Suprapubic skin (tissue), 4 donors: ENCODE data around the gene BEX1. TPM values are rescaled to one million over a fixed set of nuclear protein-coding genes. Genes with fewer than 3 reads are reported as not detected.

Experiments
- DNase-seq, 2 donors: peaks; one replicate each; pipeline ENCODE4 v3.0.0-alpha.2; 2019; ENCODE audit warnings: low spot score in 2 of 2
- H3K27ac ChIP-seq: fragments of 200-600 bp; sonication (generic); one replicate; pipeline ENCODE4 v1.5.1; 2019
- H3K27me3 ChIP-seq: fragments of 200-600 bp; sonication (generic); one replicate; pipeline ENCODE4 v1.5.1; 2019
- H3K36me3 ChIP-seq: fragments of 200-600 bp; sonication (generic); one replicate; pipeline ENCODE4 v1.5.1; 2019
- H3K4me1 ChIP-seq: fragments of 200-600 bp; sonication (generic); one replicate; pipeline ENCODE4 v1.5.1; 2019
- H3K4me3 ChIP-seq: fragments of 200-600 bp; sonication (generic); one replicate; pipeline ENCODE4 v1.5.1; 2019; ENCODE audit warnings: mild to moderate bottlenecking
- H3K9me3 ChIP-seq: fragments of 200-600 bp; sonication (generic); one replicate; pipeline ENCODE4 v1.5.1; 2019
- EP300 ChIP-seq: sonication (generic); formaldehyde crosslinking; IDR thresholded peaks from one replicate; pipeline ENCODE4 v1.6.1; 2017; ENCODE audit warnings: antibody characterized with exemption
- POLR2A ChIP-seq, 2 donors: fragments of 450-650 bp; IDR thresholded peaks; one replicate each; pipeline ENCODE4 v1.6.1; 2017; ENCODE audit warnings: antibody characterized with exemption in 2 of 2, mild to moderate bottlenecking in 2 of 2, moderate library complexity in 2 of 2
- POLR2AphosphoS5 ChIP-seq, 3 donors: sonication (generic); formaldehyde crosslinking; IDR thresholded peaks; one replicate each; pipeline ENCODE4 v1.6.1; 2017; ENCODE audit warnings: antibody characterized with exemption in 3 of 3
- WGBS: methylation state at CpG from one replicate; pipeline ENCODE4 v1.1.5; 2018; 5-methylcytosine and 5-hydroxymethylcytosine counted together
- total RNA-seq, 4 donors: library from RNA; depleted of rRNA; stranded (reverse); fragments of >200 nt; gene quantifications; one replicate each; pipeline ENCODE4 v1.1.0, GENCODE V29; 2016
- TF ChIP-seq, protein P1 (sequence below), 2 donors: fragments of 200-600 bp in 1 of 2; fragments of 450-650 bp in 1 of 2; sonication (generic) in 1 of 2; IDR thresholded peaks; one replicate each; pipeline ENCODE4 v1.5.1; 2016 to 2019; ENCODE audit warnings: antibody characterized with exemption in 2 of 2, mild to moderate bottlenecking in 1 of 2, moderate library complexity in 1 of 2

Gene BEX1
- total RNA-seq, 4 donors from 2014 or later = 2.0 to 2.1 TPM; not detected in 2

DNA sequence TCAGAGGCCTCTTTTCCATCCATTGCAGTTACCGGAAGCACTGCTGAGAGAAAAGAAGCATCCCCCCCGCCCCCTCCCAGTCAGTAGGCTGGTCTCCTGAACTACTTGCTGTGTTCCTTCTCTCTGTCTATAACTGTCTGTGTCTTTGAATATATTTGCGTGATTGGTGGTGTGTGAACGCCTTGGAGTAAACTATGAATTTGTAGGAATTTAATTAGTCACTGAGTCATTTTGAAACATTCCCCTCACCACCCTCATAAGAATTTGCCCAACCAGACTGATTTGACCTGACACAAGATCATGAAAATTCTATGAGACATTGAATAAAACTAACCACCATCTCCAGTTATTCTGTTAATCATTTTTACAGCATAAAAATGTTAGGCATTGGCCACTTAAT is 35.7 kb upstream of the BEX1 start:
- no peak for DNase-seq
- no peaks in the 10 kb centered on the region for H3K4me1 ChIP-seq
- no peaks in the 10 kb centered on the region for H3K36me3 ChIP-seq
- no peak overlapping the region for H3K27ac ChIP-seq
- TF ChIP-seq, protein P1, sequence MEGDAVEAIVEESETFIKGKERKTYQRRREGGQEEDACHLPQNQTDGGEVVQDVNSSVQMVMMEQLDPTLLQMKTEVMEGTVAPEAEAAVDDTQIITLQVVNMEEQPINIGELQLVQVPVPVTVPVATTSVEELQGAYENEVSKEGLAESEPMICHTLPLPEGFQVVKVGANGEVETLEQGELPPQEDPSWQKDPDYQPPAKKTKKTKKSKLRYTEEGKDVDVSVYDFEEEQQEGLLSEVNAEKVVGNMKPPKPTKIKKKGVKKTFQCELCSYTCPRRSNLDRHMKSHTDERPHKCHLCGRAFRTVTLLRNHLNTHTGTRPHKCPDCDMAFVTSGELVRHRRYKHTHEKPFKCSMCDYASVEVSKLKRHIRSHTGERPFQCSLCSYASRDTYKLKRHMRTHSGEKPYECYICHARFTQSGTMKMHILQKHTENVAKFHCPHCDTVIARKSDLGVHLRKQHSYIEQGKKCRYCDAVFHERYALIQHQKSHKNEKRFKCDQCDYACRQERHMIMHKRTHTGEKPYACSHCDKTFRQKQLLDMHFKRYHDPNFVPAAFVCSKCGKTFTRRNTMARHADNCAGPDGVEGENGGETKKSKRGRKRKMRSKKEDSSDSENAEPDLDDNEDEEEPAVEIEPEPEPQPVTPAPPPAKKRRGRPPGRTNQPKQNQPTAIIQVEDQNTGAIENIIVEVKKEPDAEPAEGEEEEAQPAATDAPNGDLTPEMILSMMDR (IDR thresholded peaks at IDR 0.05) = no peak
- TF ChIP-seq POLR2AphosphoS5 (IDR thresholded peaks at IDR 0.05) = no peak
- TF ChIP-seq POLR2A (IDR thresholded peaks at IDR 0.05) = no peak
- TF ChIP-seq EP300 = no peak
- 66% methylated on average over 4 of the region's 4 CpGs for WGBS
- no peaks in the 10 kb centered on the region for H3K9me3 ChIP-seq
- no peaks in the 10 kb centered on the region for H3K27me3 ChIP-seq
- H3K4me3 ChIP-seq = no peak overlapping the region

GRCh38 chrX:103098488-103098887 is 34.5 kb upstream of the BEX1 start:
- Histone ChIP-seq H3K27ac (no peak overlapping the region), H3K4me3 (no peak overlapping the region), H3K27me3 (no peaks in the 10 kb centered on the region), H3K36me3 (no peaks in the 10 kb centered on the region), H3K9me3 (no peaks in the 10 kb centered on the region), H3K4me1 (no peaks in the 10 kb centered on the region)
- 60% methylated on average over 2 of the region's 2 CpGs for WGBS
- DNase-seq = no peak
- TF ChIP-seq POLR2AphosphoS5 (IDR thresholded peaks at IDR 0.05) = no peak
- no peak for TF ChIP-seq POLR2A (IDR thresholded peaks at IDR 0.05)
- TF ChIP-seq, protein P1 (IDR thresholded peaks at IDR 0.05) = no peak
- TF ChIP-seq EP300 = no peak

DNA sequence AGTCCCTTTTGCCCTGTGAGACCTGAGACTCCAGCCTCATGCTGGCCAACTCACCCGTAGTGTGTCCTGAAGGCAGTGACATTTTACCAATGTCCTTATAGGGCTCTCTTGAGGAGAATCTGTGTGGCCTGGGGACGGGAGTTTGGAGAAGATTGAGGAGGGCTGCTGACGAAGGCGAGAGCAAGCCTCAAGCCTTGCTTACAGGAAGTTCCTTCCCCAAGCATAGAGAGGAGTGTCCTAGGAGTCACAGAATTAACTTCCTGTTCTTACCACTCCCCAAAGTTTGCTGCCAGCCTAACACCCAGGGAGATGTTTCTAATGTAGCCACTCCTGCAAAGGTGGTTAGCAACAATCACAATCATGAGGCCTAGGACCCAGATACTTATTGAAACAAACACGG is 29.0 kb upstream of the BEX1 start, which contains the start of gene NXF3:
Gene NXF3, minus strand, starts transcription at position 202 of the 400 bp plus-strand sequence. Its CDS starts 120 bp downstream, at position 82.
- no peak for TF ChIP-seq POLR2A (IDR thresholded peaks at IDR 0.05)
- no peak for TF ChIP-seq POLR2AphosphoS5 (IDR thresholded peaks at IDR 0.05)
- TF ChIP-seq, protein P1 (IDR thresholded peaks at IDR 0.05) = no peak
- TF ChIP-seq EP300 = no peak
- no peak for DNase-seq
- Histone ChIP-seq H3K27ac (no peak within 1 kb of the TSS), H3K4me1 (no peaks in the 10 kb centered on the region), H3K4me3 (no peak within 1 kb of the TSS), H3K36me3 (no peaks in the 10 kb centered on the region), H3K9me3 (no peaks in the 10 kb centered on the region), H3K27me3 (no peaks in the 10 kb centered on the region)
- 57% methylated on average over 4 of the region's 5 CpGs for WGBS

DNA sequence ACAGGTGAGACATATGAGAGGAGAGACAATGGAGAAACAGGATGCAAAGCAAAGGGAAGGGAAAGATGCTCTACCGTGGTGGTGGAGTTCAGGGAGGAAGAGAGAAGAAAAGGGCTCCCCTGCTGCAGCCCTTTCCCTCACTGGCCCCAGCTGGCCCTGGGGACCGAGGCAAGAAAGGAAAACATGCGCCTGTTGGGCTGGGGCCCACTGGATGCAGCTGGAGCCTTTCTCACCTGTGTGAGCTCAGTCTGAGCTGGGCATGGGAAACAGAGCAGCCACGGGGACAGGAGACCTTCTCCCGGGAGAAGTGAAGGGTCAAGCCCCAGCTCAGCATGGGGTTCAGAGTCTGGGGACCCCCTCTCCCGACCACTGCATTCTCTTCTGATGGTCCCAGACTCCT is 17.1 kb upstream of the BEX1 start:
- H3K4me1 ChIP-seq = no peaks in the 10 kb centered on the region
- H3K27me3 ChIP-seq = no peaks in the 10 kb centered on the region
- TF ChIP-seq POLR2AphosphoS5 (IDR thresholded peaks at IDR 0.05) (no peak), EP300 (no peak), POLR2A (IDR thresholded peaks at IDR 0.05) (no peak)
- TF ChIP-seq, protein P1 (IDR thresholded peaks at IDR 0.05) = no peak
- no peaks in the 10 kb centered on the region for H3K9me3 ChIP-seq
- H3K4me3 ChIP-seq = no peak overlapping the region
- no peak for DNase-seq
- 63% methylated on average over 6 of the region's 6 CpGs for WGBS
- H3K27ac ChIP-seq = no peak overlapping the region
- H3K36me3 ChIP-seq = no peaks in the 10 kb centered on the region

- TF ChIP-seq POLR2A (IDR thresholded peaks at IDR 0.05) (no peak), EP300 (no peak), POLR2AphosphoS5 (IDR thresholded peaks at IDR 0.05) (no peak)
- TF ChIP-seq, protein P1 (IDR thresholded peaks at IDR 0.05) = no peak
- no peaks in the 10 kb centered on the region for H3K4me1 ChIP-seq
Measured at GRCh38 chrX:103073467-103073866, 9.5 kb upstream of the BEX1 start.

More at GRCh38 chrX:103073467-103073866, 9.5 kb upstream of the BEX1 start:
- no peaks in the 10 kb centered on the region for H3K27me3 ChIP-seq
- H3K4me3 ChIP-seq = no peak overlapping the region
- DNase-seq = no peak
- no peaks in the 10 kb centered on the region for H3K36me3 ChIP-seq
- no peak overlapping the region for H3K27ac ChIP-seq
- H3K9me3 ChIP-seq = no peaks in the 10 kb centered on the region
- whole genome bisulfite sequencing = 50% methylated on average over 5 of the region's 5 CpGs
